ENCODE data around the gene TOP2A.
A peak's percentile ranks its signal among the peaks of the same experiment; 100 is the strongest.

TOP2A gene

DNA sequence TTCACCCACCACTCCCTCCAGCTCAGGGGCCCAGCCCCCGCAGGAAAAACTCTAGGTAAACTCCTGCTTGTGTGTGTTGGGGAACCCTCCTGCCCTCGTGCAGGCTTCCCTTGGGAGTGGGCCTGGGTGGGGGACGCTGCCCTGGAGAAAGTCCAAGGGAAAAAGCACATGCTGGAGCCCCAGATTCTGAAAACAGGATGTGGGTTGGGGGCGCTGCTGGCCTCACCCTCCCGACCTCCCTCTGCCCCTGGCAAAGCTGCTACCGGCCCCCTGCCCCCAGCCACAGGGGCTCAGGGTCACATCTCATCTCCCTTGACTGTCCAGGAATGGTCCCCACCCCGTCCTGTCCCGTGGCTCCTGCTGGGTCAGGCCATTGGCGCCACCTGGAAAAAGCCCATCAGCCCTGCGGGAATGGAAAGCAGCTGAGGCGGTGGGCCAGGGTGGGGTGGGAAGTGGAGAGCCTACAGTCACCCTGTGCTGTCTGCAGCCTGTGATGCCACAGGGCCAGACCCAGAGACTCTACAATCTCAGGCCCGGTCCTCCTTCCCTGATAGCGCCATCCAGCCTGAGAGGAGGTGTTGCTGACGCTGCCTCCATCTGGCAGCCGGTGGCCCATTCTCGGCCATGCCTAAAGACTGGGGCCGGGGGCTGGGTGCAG lies 50.7 kb downstream of the TOP2A start:
- TF ChIP-seq, protein P1, sequence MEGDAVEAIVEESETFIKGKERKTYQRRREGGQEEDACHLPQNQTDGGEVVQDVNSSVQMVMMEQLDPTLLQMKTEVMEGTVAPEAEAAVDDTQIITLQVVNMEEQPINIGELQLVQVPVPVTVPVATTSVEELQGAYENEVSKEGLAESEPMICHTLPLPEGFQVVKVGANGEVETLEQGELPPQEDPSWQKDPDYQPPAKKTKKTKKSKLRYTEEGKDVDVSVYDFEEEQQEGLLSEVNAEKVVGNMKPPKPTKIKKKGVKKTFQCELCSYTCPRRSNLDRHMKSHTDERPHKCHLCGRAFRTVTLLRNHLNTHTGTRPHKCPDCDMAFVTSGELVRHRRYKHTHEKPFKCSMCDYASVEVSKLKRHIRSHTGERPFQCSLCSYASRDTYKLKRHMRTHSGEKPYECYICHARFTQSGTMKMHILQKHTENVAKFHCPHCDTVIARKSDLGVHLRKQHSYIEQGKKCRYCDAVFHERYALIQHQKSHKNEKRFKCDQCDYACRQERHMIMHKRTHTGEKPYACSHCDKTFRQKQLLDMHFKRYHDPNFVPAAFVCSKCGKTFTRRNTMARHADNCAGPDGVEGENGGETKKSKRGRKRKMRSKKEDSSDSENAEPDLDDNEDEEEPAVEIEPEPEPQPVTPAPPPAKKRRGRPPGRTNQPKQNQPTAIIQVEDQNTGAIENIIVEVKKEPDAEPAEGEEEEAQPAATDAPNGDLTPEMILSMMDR (IDR thresholded peaks at IDR 0.05; ENCODE audit: low read depth, low read length, missing control alignments): no peak
- no peak for DNase-seq (ENCODE audit: low read depth)
- no peak overlapping the region for H3K4me3 ChIP-seq (ENCODE audit: low read depth, low read length)

DNA sequence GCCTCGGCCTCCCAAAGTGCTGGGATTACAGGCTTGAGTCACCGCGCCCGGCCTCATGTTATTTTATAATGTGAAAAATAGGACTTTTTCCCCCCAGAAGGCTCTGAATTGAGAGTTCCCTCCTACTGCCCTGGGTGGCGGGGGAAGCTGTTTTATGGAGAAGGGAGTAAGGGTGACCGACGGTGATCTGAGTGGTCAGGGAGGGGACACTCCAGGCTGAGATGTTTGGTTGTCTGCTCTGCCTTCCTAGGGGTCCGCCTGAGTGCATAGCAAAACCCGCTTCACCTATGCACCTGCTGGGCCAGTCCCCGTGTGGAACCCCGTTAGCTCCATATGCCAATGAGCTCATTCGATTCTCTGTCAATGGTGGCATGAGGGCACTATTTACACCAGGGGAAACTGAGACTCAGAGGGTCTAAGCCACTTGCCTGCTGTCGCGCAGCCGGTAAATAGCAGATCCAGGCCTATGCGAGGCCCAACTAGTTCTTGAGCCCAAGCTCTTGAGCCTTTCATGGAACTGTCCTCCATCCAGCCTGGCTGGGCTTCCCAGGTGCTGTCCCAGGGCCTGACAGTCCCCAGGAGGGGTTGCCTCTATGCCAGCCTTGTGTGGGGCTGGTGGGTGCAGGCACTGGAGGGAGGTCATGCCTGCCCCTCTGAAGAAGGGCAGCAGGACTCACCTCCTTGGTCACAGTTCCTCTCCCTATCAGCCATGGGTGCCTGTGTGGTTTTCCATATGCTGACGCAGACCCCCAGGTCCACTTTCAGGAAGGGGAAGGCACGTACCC lies 51.4 kb downstream of the TOP2A start:
- TF ChIP-seq, protein P1 (IDR thresholded peaks at IDR 0.05; ENCODE audit: low read depth, low read length, missing control alignments): no peak
- DNase-seq (ENCODE audit: low read depth): no peak
- no peak overlapping the region for H3K4me3 ChIP-seq (ENCODE audit: low read depth, low read length)

DNA sequence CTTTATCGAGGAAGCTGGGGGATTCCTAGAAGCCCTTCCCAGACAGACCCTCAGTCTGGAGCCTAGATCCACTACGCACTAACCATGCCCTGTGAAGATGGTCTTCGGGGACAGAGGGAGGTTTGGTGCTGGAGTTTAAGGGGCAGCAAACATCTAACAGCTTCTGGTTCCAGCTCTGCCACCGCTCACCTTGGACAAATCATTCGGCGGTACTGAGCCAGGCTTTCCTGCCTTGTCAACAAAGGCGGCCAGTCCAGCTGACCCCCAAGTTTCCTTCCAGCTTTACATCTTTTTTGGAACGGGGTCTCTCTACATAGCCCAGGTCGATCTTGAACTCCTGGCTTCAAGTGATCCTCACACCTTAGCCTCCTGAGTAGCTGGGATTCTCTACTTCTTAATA lies 52.8 kb downstream of the TOP2A start:
- TF ChIP-seq, protein P1 (IDR thresholded peaks at IDR 0.05; ENCODE audit: low read depth, low read length, missing control alignments): no peak
- no peak overlapping the region for H3K4me3 ChIP-seq (ENCODE audit: low read depth, low read length)

GRCh38 chr17:40364121-40364861 lies 53.4 kb downstream of the TOP2A start, which contains the start of gene GJD3:
Gene GJD3, minus strand, starts transcription at chr17:40364737. Its CDS starts 922 bp downstream, at chr17:40363815.
- DNase-seq (ENCODE audit: low read depth): no peak
- peak within 1 kb of the TSS; percentile 61 for H3K4me3 ChIP-seq (ENCODE audit: low read depth, low read length)
- TF ChIP-seq, protein P1 (IDR thresholded peaks at IDR 0.05; ENCODE audit: low read depth, low read length, missing control alignments): no peak

More for the DNA sequence above, 52.8 kb downstream of the TOP2A start:
- DNase-seq (ENCODE audit: low read depth): no peak

DNA sequence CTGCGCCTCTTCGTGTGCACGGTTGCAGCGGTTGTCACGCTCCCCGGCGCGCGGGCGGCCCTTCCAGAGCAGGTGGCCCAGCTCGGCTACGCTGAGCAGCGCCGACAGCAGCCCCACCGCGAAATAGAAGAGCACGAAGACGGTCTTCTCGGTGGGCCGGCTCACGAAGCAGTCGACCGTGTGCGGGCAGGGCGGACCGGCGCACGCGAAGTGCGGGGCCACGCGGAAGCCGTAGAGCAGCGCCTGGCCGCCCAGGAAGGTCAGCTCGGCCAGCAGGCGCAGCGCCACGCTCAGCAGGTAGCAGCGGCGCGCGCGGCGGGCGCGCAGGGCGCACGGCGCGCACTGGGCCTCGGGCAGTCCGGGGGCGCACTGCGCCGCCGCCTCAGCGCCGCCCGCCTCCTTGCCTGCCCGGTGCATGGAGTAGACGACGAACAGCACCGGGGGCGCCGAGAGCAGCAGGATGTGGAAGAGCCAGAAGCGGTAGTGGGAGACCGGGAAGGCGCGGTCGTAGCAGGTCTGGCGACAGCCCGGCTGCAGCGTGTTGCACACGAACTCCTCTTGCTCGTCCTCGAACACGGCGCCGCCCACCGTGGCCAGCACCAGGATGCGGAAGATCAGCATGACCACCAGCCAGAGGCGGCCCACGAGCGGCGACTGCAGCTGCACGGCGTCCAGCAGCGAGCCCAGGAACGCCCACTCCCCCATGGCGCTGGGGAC lies 54.4 kb downstream of the TOP2A start:
- TF ChIP-seq, protein P1 (IDR thresholded peaks at IDR 0.05; ENCODE audit: low read depth, low read length, missing control alignments): no peak
- no peak for DNase-seq (ENCODE audit: low read depth)
- peak overlapping the region; percentile 61 for H3K4me3 ChIP-seq (ENCODE audit: low read depth, low read length)

GRCh38 chr17:40362696-40363110 lies 55.0 kb downstream of the TOP2A start:
- TF ChIP-seq, protein P1 (IDR thresholded peaks at IDR 0.05; ENCODE audit: low read depth, low read length, missing control alignments): peak; percentile 79
- DNase-seq (ENCODE audit: low read depth): no peak
- peak overlapping the region; percentile 61 for H3K4me3 ChIP-seq (ENCODE audit: low read depth, low read length)
